Loucy (cell line): Measurements from ENCODE around the gene SCN3B.

Source experiments
- EZH2phosphoT487 ChIP-seq: fragments of 200-600 bp; IDR thresholded peaks from 2 replicates; pipeline ENCODE4 v1.6.1; 2018; ENCODE audit warnings: antibody characterized with exemption, mild to moderate bottlenecking, moderate library complexity, borderline replicate concordance
- TF ChIP-seq, protein P1 (sequence below): fragments of 200-600 bp; sonication (generic); conservative IDR thresholded peaks from 2 replicates; pipeline ENCODE4 v1.5.1; 2014; ENCODE audit warnings: mild to moderate bottlenecking, antibody characterized with exemption, low read length

DNA sequence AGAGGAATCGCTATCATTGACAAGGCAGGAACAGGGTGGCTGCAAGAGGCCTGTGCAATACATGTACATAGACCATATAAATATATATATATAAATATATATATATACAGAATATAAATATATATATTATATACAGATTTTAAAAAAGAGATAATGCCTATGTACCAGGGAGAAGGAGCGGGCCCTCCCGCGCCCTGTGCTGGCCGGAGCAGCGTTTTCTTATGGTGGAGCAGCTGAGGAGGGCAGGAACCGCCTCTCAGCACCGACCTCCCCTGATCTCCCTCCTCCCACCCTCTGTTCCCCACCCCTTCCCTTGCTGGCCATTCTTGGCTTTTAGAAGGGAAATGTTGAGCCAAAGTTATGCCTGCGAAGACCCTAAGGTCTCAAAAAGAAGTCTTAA, 31.8 kb downstream of the SCN3B start:
- TF ChIP-seq, protein P1, sequence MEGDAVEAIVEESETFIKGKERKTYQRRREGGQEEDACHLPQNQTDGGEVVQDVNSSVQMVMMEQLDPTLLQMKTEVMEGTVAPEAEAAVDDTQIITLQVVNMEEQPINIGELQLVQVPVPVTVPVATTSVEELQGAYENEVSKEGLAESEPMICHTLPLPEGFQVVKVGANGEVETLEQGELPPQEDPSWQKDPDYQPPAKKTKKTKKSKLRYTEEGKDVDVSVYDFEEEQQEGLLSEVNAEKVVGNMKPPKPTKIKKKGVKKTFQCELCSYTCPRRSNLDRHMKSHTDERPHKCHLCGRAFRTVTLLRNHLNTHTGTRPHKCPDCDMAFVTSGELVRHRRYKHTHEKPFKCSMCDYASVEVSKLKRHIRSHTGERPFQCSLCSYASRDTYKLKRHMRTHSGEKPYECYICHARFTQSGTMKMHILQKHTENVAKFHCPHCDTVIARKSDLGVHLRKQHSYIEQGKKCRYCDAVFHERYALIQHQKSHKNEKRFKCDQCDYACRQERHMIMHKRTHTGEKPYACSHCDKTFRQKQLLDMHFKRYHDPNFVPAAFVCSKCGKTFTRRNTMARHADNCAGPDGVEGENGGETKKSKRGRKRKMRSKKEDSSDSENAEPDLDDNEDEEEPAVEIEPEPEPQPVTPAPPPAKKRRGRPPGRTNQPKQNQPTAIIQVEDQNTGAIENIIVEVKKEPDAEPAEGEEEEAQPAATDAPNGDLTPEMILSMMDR = no peak
- no peak for TF ChIP-seq EZH2phosphoT487
